MM.1S (cell line): ENCODE data around the gene LRP5.

Source experiments
- CTCF ChIP-seq: fragments of 300-600 bp; sonication (generic); IDR thresholded peaks from 2 replicates; pipeline ENCODE4 v1.5.1; 2016; ENCODE audit warnings: antibody characterized with exemption, low read length, mixed read lengths
- EZH2 ChIP-seq: fragments of 300-600 bp; sonication (generic); optimal IDR thresholded peaks from 2 replicates; pipeline ENCODE3; 2017; ENCODE audit warnings: low read depth, mild to moderate bottlenecking, antibody characterized with exemption, low read length, mixed read lengths
- EZH2phosphoT487 ChIP-seq: fragments of 300-600 bp; sonication (generic); IDR thresholded peaks from 2 replicates; pipeline ENCODE4 v1.6.1; 2018; ENCODE audit warnings: antibody characterized with exemption, low read length

- no peak for TF ChIP-seq CTCF
- no peak for TF ChIP-seq EZH2
- no peak for TF ChIP-seq EZH2phosphoT487
These were observed 43.1 kb downstream of the LRP5 start for GRCh38 chr11:68355471-68355870.
